ENCODE measurements around the gene HLA-A. TPM values are rescaled to one million over a fixed set of nuclear protein-coding genes. Genes with fewer than 3 reads are reported as not detected.

Gene HLA-A
- total and polyA plus RNA-seq, 2 of the 13 experiments (the other 11 are each of a cell fraction or from before 2014, with no cell fraction given): 345 to 527 TPM

- TF ChIP-seq, protein P1, sequence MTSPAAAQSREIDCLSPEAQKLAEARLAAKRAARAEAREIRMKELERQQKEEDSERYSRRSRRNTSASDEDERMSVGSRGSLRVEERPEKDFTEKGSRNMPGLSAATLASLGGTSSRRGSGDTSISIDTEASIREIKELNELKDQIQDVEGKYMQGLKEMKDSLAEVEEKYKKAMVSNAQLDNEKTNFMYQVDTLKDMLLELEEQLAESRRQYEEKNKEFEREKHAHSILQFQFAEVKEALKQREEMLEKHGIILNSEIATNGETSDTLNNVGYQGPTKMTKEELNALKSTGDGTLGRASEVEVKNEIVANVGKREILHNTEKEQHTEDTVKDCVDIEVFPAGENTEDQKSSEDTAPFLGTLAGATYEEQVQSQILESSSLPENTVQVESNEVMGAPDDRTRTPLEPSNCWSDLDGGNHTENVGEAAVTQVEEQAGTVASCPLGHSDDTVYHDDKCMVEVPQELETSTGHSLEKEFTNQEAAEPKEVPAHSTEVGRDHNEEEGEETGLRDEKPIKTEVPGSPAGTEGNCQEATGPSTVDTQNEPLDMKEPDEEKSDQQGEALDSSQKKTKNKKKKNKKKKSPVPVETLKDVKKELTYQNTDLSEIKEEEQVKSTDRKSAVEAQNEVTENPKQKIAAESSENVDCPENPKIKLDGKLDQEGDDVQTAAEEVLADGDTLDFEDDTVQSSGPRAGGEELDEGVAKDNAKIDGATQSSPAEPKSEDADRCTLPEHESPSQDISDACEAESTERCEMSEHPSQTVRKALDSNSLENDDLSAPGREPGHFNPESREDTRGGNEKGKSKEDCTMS (CRISPR knock-in tag; conservative IDR thresholded peaks at IDR 0.05): no peak
- TF ChIP-seq ZNF101 (CRISPR knock-in tag; IDR thresholded peaks at IDR 0.05; ENCODE audit: borderline replicate concordance, low read depth): no peak
- no peak for TF ChIP-seq ZNF30 (CRISPR knock-in tag; IDR thresholded peaks at IDR 0.05)
- 0 out of 2 replicates have a peak, but pooled peaks have one; percentile 33 for TF ChIP-seq ZNF691 (CRISPR knock-in tag; IDR thresholded peaks at IDR 0.05; ENCODE audit: borderline replicate concordance, low read depth)
- no peak for TF ChIP-seq POGZ (CRISPR knock-in tag; IDR thresholded peaks at IDR 0.05)
- 0 out of 2 replicates have a peak, but pooled peaks have one; percentile 62 for TF ChIP-seq GFI1 (CRISPR knock-in tag; IDR thresholded peaks at IDR 0.05; ENCODE audit: borderline replicate concordance)
- 0 out of 2 replicates have a peak, but pooled peaks have one; percentile 5 for TF ChIP-seq ZNF777 (CRISPR knock-in tag; IDR thresholded peaks at IDR 0.05)
- TF ChIP-seq, protein P2, sequence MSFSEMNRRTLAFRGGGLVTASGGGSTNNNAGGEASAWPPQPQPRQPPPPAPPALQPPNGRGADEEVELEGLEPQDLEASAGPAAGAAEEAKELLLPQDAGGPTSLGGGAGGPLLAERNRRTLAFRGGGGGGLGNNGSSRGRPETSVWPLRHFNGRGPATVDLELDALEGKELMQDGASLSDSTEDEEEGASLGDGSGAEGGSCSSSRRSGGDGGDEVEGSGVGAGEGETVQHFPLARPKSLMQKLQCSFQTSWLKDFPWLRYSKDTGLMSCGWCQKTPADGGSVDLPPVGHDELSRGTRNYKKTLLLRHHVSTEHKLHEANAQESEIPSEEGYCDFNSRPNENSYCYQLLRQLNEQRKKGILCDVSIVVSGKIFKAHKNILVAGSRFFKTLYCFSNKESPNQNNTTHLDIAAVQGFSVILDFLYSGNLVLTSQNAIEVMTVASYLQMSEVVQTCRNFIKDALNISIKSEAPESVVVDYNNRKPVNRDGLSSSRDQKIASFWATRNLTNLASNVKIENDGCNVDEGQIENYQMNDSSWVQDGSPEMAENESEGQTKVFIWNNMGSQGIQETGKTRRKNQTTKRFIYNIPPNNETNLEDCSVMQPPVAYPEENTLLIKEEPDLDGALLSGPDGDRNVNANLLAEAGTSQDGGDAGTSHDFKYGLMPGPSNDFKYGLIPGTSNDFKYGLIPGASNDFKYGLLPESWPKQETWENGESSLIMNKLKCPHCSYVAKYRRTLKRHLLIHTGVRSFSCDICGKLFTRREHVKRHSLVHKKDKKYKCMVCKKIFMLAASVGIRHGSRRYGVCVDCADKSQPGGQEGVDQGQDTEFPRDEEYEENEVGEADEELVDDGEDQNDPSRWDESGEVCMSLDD (CRISPR knock-in tag; IDR thresholded peaks at IDR 0.05; ENCODE audit: borderline replicate concordance): no peak
- no peak for TF ChIP-seq POLR2AphosphoS2 (IDR thresholded peaks at IDR 0.05; ENCODE audit: low read depth, low read length)
- no peak for TF ChIP-seq RERE (CRISPR knock-in tag; IDR thresholded peaks at IDR 0.05; ENCODE audit: low read depth)
- peak; percentile 93 for TF ChIP-seq HIC2 (CRISPR knock-in tag; IDR thresholded peaks at IDR 0.05; ENCODE audit: low read depth)
- TF ChIP-seq, protein P3, sequence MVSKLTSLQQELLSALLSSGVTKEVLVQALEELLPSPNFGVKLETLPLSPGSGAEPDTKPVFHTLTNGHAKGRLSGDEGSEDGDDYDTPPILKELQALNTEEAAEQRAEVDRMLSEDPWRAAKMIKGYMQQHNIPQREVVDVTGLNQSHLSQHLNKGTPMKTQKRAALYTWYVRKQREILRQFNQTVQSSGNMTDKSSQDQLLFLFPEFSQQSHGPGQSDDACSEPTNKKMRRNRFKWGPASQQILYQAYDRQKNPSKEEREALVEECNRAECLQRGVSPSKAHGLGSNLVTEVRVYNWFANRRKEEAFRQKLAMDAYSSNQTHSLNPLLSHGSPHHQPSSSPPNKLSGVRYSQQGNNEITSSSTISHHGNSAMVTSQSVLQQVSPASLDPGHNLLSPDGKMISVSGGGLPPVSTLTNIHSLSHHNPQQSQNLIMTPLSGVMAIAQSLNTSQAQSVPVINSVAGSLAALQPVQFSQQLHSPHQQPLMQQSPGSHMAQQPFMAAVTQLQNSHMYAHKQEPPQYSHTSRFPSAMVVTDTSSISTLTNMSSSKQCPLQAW (CRISPR knock-in tag; IDR thresholded peaks at IDR 0.05): 0 out of 2 replicates have a peak, but pooled peaks have one; percentile 47
Measured at GRCh38 chr6:29965873-29966601, 23.7 kb downstream of the HLA-A start (continued).

Data from HepG2 (cell line).